ENCODE measurements around the gene SOCS4.
"Not testable (repeated sequence)": the region's sequence is repeated elsewhere in the genome, so short reads cannot be mapped to it uniquely, and the experiment has no call there.

Gene SOCS4

DNA sequence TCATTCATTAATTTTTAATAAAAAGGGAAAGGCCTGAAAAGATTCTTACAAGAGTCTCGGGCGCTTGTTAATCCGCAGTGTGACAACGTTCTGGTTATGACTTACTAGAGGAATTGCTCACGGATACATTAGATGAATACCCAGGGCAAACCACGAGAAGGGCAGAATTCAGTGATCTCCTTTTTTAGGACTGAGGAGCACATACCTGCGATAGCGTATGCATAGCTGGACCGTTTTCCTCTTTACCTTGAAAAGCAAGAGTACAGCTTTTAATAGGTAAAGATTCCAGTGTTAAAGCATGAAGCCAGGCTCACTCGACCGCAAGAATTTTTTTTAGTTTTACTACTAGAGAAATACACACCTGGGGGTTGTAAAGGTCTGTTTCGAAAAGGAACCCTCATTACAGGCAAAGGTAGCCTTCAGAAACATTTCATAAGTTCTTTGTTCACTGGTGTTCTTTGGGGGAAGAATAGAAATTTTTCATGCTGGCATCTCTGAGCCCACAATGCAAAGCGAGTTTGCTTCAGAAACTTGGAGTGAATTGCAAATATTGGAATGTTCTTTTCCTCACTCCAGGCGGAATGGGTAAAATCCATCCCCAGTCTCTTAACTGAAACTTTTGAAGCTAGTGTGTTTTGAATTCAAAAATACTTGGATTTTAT lies 25.4 kb downstream of the SOCS4 start:
- H3K27ac ChIP-seq = peak overlapping the region; percentile 95
- TF ChIP-seq CTCF (IDR thresholded peaks at IDR 0.05) (no peak), ZFX (IDR thresholded peaks at IDR 0.05; ENCODE audit: borderline replicate concordance) (no peak)

- H3K27ac ChIP-seq = peak overlapping the region; percentile 95
These were observed 26.0 kb downstream of the SOCS4 start for GRCh38 chr14:55053018-55053417.

DNA sequence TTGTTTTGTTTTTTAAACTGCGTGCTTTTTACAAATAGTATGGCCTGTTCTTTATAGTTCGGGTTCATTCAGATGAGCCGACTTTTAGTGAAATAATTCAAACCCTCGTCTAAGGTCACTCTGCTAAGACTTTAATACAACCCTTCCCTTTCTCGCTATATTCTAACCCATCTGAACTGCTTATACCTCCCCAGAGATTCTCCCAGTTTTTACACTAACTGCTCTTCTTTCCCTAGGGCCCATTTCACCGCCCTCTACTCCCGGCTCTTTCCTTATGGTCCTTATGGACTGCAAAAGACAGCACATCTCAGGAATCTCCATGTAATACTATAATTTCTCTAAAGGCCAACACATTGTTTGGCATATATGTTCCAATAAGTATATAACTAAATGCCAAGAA lies 26.5 kb downstream of the SOCS4 start:
- TF ChIP-seq ZFX (IDR thresholded peaks at IDR 0.05; ENCODE audit: borderline replicate concordance) = no peak
- TF ChIP-seq CTCF (IDR thresholded peaks at IDR 0.05) = no peak
- H3K27ac ChIP-seq = peak overlapping the region; percentile 95

More at GRCh38 chr14:55053018-55053417, 26.0 kb downstream of the SOCS4 start:
- no peak for TF ChIP-seq CTCF (IDR thresholded peaks at IDR 0.05)
- TF ChIP-seq ZFX (IDR thresholded peaks at IDR 0.05; ENCODE audit: borderline replicate concordance) = no peak

DNA sequence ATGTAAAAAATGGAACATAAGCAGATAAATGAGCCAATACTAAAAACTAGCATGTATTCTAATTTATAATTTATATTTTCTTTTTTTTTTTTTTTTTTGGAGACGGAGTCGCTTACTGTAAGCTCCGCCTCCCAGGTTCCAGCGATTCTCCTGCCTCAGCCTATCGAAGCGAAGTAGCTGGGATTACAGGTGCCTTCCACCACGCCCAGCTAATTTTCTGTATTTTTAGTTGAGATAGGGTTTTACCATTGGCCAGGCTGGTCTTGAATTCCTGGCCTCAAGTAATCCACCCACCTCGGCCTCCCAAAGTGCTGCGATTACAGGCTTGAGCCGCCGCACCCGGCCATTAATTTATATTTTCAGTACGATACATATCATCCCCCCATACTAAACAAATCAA lies 27.1 kb downstream of the SOCS4 start:
- no peak overlapping the region for H3K27ac ChIP-seq
- TF ChIP-seq ZFX (IDR thresholded peaks at IDR 0.05; ENCODE audit: borderline replicate concordance) = no peak
- no peak for TF ChIP-seq CTCF (IDR thresholded peaks at IDR 0.05)

DNA sequence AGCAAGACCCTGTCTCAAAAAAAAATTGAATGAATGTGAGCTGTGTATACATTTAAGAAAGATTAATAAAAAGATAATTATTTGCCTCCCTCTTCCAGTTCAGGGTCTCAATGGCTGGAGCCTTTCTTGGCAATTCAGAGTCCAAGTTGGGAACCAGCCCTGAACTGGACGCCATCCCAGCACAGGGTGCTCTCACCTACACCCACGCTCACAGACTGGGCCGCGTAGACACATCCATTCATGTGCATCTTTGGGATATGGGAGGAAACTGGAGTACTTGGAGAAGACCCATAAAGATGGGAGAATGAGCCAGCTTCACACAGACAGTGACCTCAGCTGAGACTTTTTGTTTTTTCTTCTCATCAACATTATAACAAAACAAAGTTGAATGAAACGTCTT lies 30.9 kb downstream of the SOCS4 start:
- TF ChIP-seq CTCF (IDR thresholded peaks at IDR 0.05) (no peak), ZFX (IDR thresholded peaks at IDR 0.05; ENCODE audit: borderline replicate concordance) (no peak)
- no peak overlapping the region for H3K27ac ChIP-seq

DNA sequence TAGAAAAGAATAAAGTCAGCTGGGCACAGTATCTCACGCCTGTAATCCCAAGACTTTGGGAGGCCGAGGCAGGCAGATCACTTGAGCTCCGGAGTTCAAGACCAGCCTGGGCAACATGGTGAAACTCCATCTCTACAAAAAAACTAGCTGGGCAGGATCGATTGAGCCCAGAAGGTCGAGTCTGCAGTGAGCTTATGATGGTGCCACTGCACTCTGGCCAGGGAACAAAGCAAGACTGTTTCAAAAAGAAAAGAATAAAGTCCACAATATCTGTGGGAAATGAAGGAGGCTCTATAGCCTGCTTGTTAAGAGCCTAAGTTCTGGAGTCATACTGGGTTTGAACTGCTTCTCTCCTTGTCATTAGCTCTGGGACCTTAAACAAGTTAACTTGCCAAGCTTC lies 32.3 kb downstream of the SOCS4 start:
- H3K27ac ChIP-seq = no peak overlapping the region
- TF ChIP-seq ZFX (IDR thresholded peaks at IDR 0.05; ENCODE audit: borderline replicate concordance) (no peak), CTCF (IDR thresholded peaks at IDR 0.05) (no peak)

DNA sequence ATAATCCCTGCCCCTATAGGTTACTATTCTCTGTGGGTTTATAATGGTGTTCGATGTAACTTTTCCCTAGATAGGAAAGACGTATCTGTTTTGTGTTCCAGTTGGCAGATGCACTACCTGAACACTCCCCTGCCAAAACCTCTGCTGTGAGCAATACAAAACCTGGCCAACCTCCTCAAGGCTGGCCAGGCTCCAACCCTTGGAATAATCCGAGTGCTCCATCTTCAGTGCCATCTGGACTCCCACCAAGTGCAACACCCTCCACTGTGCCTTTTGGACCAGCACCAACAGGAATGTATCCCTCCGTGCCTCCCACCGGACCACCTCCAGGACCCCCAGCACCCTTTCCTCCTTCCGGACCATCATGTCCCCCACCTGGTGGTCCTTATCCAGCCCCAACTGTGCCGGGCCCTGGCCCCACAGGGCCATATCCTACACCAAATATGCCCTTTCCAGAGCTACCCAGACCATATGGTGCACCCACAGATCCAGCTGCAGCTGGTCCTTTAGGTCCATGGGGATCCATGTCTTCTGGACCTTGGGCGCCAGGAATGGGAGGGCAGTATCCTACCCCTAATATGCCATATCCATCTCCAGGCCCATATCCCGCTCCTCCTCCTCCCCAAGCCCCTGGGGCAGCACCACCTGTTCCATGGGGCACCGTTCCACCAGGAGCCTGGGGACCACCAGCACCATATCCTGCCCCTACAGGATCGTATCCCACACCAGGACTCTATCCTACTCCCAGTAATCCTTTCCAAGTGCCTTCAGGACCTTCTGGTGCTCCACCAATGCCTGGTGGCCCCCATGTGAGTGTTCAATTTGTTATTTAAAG lies 35.7 kb downstream of the SOCS4 start:
- no peak for TF ChIP-seq ZFX (IDR thresholded peaks at IDR 0.05; ENCODE audit: borderline replicate concordance)
- no peak for TF ChIP-seq CTCF (IDR thresholded peaks at IDR 0.05)
- H3K27ac ChIP-seq = no peak overlapping the region

DNA sequence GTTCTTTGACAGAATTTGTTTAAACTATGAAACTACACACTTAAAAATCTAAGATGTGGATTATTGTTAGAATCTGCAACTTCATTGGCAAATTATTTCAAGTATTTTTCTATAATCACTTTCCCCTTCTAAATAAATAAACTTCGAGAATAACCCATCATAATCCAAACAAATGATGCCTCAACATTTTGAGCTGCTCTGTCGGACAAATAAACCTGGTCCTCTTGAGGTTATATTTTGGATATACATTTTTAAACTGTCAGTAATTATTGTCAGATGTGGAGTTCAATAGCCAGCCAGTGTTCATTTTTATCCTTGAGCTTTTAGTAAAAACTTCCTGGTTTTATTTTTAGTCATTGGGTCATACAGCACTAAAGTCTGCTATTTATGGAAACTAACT lies 37.9 kb downstream of the SOCS4 start:
- not testable (repeated sequence) for H3K27ac ChIP-seq

Measured in 22Rv1 (cell line).